Measurements from ENCODE around the gene NCKAP1. TPM values are rescaled to one million over a fixed set of nuclear protein-coding genes. Genes with fewer than 3 reads are reported as not detected.
"Not testable (repeated sequence)": the region's sequence is repeated elsewhere in the genome, so short reads cannot be mapped to it uniquely, and the experiment has no call there.

The NCKAP1 gene
- polyA plus RNA-seq, 1 donor = 81.7 TPM

GRCh38 chr2:183037553-183038340, 510 bp downstream of the NCKAP1 start:
- peak; percentile 47 for DNase-seq

- DNase-seq = no peak
Measured at GRCh38 chr2:183037074-183037552, 1.1 kb downstream of the NCKAP1 start.

- DNase-seq = no peak
Measured at GRCh38 chr2:183035954-183036669, 2.1 kb downstream of the NCKAP1 start.

- no peak for DNase-seq
Measured at GRCh38 chr2:183035298-183035953, 2.8 kb downstream of the NCKAP1 start.

GRCh38 chr2:183034806-183035205, 3.5 kb downstream of the NCKAP1 start:
- no peak for DNase-seq

GRCh38 chr2:183033951-183034350, 4.3 kb downstream of the NCKAP1 start:
- DNase-seq = no peak

- no peak for DNase-seq
Measured at GRCh38 chr2:183031911-183032794, 6.1 kb downstream of the NCKAP1 start.

- DNase-seq = no peak
Measured at GRCh38 chr2:183029219-183029618, 9.0 kb downstream of the NCKAP1 start.

GRCh38 chr2:183028108-183028507, 10.1 kb downstream of the NCKAP1 start:
- DNase-seq = no peak

- no peak for DNase-seq
Measured at GRCh38 chr2:183027443-183027842, 10.8 kb downstream of the NCKAP1 start.

- no peak for DNase-seq
Measured at GRCh38 chr2:183026424-183026823, 11.8 kb downstream of the NCKAP1 start.

GRCh38 chr2:183025993-183026392, 12.3 kb downstream of the NCKAP1 start:
- no peak for DNase-seq

- no peak for DNase-seq
Measured at GRCh38 chr2:183024339-183025095, 13.7 kb downstream of the NCKAP1 start.

GRCh38 chr2:183022711-183023110, 15.5 kb downstream of the NCKAP1 start:
- no peak for DNase-seq

- no peak for DNase-seq
Measured at GRCh38 chr2:183021613-183022012, 16.6 kb downstream of the NCKAP1 start.

GRCh38 chr2:183019718-183020442, 18.4 kb downstream of the NCKAP1 start:
- no peak for DNase-seq

- not testable (repeated sequence) for DNase-seq
Measured at GRCh38 chr2:183017845-183018244, 20.4 kb downstream of the NCKAP1 start.

GRCh38 chr2:183014005-183014404, 24.3 kb downstream of the NCKAP1 start:
- DNase-seq = no peak

- no peak for DNase-seq
Measured at GRCh38 chr2:183011743-183012142, 26.5 kb downstream of the NCKAP1 start.

- DNase-seq = no peak
Measured at GRCh38 chr2:183010112-183010511, 28.1 kb downstream of the NCKAP1 start.

All from hindlimb muscle (tissue), 1 donor.